Activated naive CD4-positive, alpha-beta T cell treated with anti-CD3 and anti-CD28 coated beads, Interleukin-2, amount 50 U/mL, for 72 hours (primary cell): Measurements from ENCODE around the gene SLC16A10. TPM values are rescaled to one million over a fixed set of nuclear protein-coding genes. Genes with fewer than 3 reads are reported as not detected.

ENCODE experiments used
- ATAC-seq, 2 donors: fragments of 150-1000 bp; cut with Tn5 transposase; 2 replicates each; pipeline ENCODE4 v1.10.0; 2021; ENCODE audit warnings: mild to moderate bottlenecking in 2 of 2, moderate library complexity in 2 of 2
- DNase-seq, 2 donors: peaks; one replicate each; pipeline ENCODE4 v3.0.0; 2021 to 2022; ENCODE audit warnings: low spot score in 2 of 2
- H3K27ac Mint-ChIP-seq, 2 donors: one replicate each; pipeline ENCODE4 v1.8.0; 2022; ENCODE audit warnings: mild to moderate bottlenecking in 2 of 2, mixed read lengths in 2 of 2
- H3K36me3 Mint-ChIP-seq, 2 donors: one replicate each; pipeline ENCODE4 v1.8.0; 2022; ENCODE audit warnings: mixed read lengths in 2 of 2
- H3K9me3 Mint-ChIP-seq, 2 donors: one replicate each; pipeline ENCODE4 v1.8.0; 2022; ENCODE audit warnings: mixed read lengths in 2 of 2
- total RNA-seq, 2 donors: library from RNA; stranded (reverse); gene quantifications; one replicate each; pipeline ENCODE4 v1.2.3, GENCODE V29; 2022

The SLC16A10 gene
- total RNA-seq, 2 donors from 2014 or later = 5.4 to 7.8 TPM

DNA sequence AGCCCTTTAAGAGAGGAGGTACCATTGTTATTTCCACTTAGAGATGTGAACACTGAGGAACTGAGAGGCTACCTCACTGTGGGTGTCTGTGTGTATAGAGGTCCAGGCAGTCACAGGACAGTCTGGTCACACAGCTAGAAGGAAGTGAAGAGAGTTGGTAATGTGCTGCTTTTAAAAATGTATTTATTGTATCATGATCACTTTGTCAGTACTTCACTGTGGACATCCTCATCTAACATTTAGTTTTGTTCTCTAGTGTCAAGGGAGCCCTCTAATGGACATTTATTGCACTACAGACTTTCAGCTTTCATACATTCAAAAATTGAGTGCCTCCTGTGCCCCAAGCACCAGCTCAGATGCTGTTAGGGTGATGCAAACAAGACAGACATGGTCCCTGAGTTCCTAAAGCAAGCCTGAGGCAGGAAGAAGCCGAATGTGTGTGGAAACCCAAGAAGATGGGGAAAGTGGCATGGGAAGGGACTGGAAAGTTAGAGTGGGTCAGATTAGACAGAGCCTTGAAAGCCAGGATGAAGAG is 123.0 kb downstream of the SLC16A10 start:
- H3K9me3 Mint-ChIP-seq = no peaks in the 10 kb centered on the region
- H3K36me3 Mint-ChIP-seq = no peaks in the 10 kb centered on the region
- ATAC-seq (peak; percentile 57 to 58), DNase-seq (peak in 1 of 2 donors; percentile 50)
- H3K27ac Mint-ChIP-seq = no peak overlapping the region

DNA sequence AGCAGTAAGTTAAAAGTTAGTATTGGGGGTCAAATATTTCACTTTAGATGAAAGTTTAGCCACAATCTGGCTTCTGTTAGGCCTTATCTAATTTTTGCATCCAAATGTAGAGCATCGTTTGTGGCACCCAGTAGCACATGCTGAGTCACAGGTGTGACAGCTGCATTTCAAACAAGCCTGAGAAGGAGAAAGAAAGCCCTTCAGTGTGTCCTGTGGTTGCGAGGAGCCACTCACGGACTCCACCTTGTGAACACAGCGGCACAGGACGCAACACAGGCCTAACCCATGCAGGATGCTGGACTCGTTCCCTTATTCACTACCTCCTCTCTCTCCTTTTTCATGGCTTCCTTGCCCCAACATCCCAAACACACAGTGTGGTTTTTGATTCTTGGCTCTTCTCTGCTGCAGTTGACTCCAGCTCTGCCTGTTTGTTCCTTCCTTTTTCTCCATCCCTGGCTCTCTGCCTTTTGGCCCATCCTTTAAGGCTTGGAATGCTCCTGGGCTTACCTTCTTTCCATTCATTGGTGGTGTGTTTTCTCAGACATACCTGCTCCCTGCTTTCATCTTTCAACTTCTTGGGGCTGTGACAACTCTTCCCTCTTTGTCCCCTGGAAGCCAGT is 124.2 kb downstream of the SLC16A10 start:
- ATAC-seq = no peak
- H3K36me3 Mint-ChIP-seq = no peaks in the 10 kb centered on the region
- H3K27ac Mint-ChIP-seq = no peak overlapping the region
- no peak for DNase-seq
- H3K9me3 Mint-ChIP-seq = no peaks in the 10 kb centered on the region

DNA sequence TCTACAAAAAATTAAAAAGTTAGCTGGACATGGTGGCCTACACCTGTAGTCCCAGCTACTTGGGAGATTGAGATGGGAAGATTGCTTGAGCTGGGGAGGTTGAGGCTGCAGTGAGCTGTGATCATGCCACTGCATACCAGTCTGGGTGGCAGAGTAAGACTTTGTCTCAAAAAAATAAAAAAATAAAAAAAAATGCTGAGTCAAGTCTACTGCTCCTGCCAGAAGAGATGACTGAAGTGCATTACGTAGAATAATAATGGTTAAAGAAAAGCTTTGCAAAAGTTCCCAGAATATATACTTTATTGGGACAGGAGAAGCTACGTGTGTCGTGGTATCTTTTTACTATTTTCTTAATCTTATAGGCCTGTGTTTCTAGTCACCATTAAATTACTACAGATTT is 125.3 kb downstream of the SLC16A10 start:
- Mint-ChIP-seq H3K36me3 (no peaks in the 10 kb centered on the region), H3K27ac (no peak overlapping the region), H3K9me3 (no peaks in the 10 kb centered on the region)
- DNase-seq (no peak), ATAC-seq (no peak)

DNA sequence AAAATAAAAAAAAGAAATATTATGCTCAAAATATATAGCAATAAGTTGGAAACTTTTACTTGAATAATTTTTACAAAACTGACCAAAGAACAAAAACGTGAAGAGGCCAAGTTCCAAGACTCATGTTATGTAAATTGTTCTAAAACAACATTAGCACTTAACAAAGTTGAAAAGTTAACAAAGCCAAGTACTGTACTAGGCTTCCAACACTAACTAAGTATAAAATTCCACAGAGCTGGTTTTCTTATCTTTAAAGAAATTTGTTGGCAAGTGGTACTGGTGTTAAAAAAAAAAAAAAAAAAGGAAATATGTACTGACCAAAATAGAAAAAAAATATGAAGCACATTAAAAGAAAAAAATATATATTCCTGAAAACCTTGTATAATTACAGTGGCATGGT is 127.8 kb downstream of the SLC16A10 start:
- H3K27ac Mint-ChIP-seq = no peak overlapping the region
- H3K9me3 Mint-ChIP-seq = no peaks in the 10 kb centered on the region
- ATAC-seq = no peak
- no peak for DNase-seq
- H3K36me3 Mint-ChIP-seq = no peaks in the 10 kb centered on the region

DNA sequence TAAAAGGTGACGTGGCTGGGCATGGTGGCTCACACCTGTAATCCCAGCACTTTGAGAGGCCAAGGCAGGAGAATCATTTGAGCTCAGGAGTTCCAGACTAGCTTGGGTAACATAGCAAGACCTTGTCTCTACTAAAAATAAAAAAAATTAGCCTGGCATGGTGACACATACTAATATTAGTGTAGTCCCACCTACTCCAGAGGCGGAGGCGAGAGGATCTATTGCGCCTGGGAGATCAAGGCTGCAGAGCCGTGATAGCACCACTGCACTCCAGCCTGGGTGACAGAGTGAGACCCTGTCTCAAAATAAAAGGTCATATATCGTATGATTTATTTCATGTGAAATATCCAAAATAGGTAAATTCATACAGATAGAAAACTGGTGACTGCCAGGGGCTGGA is 132.5 kb downstream of the SLC16A10 start:
- no peak for DNase-seq
- Mint-ChIP-seq H3K27ac (no peak overlapping the region), H3K9me3 (no peaks in the 10 kb centered on the region), H3K36me3 (no peaks in the 10 kb centered on the region)
- ATAC-seq = no peak

DNA sequence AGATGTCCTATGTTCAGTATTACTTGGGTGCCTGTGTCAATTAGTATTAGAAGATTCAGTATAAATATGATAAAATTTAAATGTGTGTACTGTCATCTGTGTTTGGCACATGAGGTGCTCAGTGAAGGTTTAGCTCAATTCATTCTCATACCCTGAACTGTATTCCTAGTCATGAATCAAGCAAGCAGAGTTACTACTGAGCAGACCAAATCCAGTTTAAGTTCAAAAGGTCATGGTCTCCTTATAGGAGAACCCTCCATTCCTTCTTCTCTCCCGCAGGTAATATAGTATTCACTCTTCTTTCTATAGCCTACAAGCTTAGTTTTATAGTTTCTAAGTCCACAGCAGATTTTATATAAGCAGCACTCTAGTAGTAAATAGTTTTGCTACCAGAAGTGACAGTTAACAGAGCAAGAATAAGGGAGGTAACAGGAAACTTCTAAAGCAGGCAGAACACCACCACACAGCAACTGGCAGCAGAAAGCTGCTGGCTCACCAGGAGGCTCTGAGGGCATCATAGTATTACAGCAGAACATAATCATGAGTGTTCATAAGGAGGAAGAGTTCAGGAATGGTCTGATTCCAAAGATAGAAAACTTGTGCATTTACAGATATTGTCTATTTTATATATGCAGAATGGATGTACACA is 133.2 kb downstream of the SLC16A10 start:
- no peak for ATAC-seq
- no peaks in the 10 kb centered on the region for H3K9me3 Mint-ChIP-seq
- H3K36me3 Mint-ChIP-seq = no peaks in the 10 kb centered on the region
- no peak overlapping the region for H3K27ac Mint-ChIP-seq
- no peak for DNase-seq

DNA sequence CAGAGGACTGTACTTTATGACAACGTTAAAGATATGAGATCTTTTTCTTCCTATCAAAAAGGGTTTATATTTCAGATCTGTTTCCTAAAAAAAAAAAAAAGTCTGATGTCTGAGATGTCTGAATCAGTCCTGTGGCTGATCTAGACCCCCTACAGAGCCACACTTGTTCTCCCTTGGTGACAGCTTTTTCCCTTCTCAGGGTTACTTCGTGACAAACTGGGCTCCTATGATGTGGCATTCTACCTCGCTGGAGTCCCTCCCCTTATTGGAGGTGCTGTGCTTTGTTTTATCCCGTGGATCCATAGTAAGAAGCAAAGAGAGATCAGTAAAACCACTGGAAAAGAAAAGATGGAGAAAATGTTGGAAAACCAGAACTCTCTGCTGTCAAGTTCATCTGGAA is 134.5 kb downstream of the SLC16A10 start:
- no peak overlapping the region for H3K27ac Mint-ChIP-seq
- DNase-seq = no peak
- H3K36me3 Mint-ChIP-seq = no peaks in the 10 kb centered on the region
- no peaks in the 10 kb centered on the region for H3K9me3 Mint-ChIP-seq
- ATAC-seq = no peak

DNA sequence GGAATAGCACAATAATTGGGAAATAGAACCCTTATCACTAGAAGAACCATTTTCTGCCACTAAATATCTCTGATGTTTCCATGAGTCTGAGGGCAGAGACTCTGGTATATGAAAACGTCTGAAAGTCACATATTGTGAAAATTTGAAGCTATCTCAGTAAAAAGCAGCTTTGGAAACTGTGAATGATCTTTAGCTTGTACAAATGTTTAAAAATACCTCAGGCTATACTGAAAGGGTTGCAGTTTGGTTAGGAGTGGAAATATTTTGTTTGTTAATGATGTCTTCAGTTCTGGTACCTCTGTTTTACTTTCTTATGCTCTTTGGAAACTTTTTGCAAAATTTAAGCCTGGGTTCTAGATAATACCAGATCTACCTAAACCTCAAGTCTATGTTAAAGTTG is 135.0 kb downstream of the SLC16A10 start:
- Mint-ChIP-seq H3K36me3 (no peaks in the 10 kb centered on the region), H3K27ac (no peak overlapping the region), H3K9me3 (no peaks in the 10 kb centered on the region)
- DNase-seq = no peak
- ATAC-seq = no peak

DNA sequence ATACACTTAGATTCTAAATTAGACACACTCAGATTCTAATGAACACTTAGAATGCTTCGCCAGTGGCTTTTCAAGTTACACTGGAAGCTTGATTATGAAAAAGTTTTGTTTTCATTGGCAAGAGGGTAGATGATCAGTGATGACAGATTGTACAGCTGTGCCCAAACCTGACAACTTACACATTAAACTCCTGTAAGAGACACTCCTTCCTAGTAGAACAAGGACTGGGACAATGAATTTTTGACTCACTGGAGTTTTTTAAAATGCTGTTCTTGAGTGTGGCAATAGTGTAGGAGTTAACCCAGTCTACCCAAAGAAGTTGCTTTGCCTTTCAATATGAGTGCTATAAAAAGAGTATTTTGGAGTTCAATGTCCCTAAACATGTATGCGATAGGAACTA is 140.8 kb downstream of the SLC16A10 start:
- H3K27ac Mint-ChIP-seq = no peak overlapping the region
- H3K36me3 Mint-ChIP-seq = no peaks in the 10 kb centered on the region
- ATAC-seq = no peak
- DNase-seq = no peak
- no peaks in the 10 kb centered on the region for H3K9me3 Mint-ChIP-seq

DNA sequence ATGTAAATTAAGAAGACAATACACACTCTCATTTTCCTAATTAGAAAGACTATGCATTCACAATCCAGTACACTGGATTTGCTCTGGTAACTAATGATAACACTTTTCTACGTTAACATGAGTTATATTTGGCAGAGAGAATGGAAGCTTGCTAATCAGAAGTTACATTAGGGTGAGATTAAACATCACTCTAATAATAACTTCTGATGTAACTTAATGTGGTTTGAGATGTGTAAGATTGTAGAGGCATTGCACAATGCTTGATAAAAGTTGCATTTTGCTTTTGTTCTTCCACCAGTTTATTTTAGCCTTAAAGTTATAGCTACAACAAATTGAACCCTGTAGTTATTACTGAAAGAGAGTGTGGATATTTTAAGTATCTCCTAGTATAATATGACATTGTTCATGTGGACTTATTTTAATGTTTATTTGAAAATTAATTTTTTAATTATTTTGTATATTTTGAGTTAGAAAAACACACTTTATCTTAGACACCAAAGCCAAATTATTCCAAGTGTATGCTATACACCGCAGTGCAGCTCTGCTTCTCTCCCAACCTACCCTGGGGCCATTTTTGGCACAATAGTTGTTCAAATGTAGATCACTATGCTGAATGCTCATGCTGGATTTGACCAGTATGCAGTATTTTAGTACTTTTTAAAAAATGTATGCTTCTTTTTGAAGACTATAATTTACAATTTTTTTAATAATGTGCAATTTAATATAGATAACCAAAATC is 143.2 kb downstream of the SLC16A10 start:
- DNase-seq = no peak
- ATAC-seq = no peak
- no peak overlapping the region for H3K27ac Mint-ChIP-seq
- H3K36me3 Mint-ChIP-seq = peaks cover 0 to 12% of the 10 kb centered on the region in 2 donors
- peaks cover 14 to 16% of the 10 kb centered on the region in 2 donors for H3K9me3 Mint-ChIP-seq

DNA sequence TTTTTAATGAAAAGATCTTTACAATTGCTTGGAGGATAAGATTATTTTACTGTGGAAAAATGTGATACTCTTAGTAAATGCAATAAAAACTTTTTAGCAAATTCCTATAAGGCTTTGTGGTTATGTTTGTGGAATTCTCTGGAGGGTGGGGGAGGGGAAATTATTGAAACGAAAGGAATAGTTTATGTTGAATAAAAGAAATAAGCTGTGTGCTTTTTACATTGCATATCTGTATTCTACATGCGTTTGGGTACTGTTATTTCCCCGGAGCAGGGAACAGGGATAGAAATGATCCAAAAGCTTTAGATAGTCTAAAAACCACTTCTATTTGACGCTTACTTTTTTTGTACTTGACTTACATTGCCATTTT is 143.8 kb downstream of the SLC16A10 start:
- DNase-seq = no peak
- H3K36me3 Mint-ChIP-seq = peaks cover 0 to 12% of the 10 kb centered on the region in 2 donors
- peaks cover 14 to 16% of the 10 kb centered on the region in 2 donors for H3K9me3 Mint-ChIP-seq
- ATAC-seq = no peak
- no peak overlapping the region for H3K27ac Mint-ChIP-seq

DNA sequence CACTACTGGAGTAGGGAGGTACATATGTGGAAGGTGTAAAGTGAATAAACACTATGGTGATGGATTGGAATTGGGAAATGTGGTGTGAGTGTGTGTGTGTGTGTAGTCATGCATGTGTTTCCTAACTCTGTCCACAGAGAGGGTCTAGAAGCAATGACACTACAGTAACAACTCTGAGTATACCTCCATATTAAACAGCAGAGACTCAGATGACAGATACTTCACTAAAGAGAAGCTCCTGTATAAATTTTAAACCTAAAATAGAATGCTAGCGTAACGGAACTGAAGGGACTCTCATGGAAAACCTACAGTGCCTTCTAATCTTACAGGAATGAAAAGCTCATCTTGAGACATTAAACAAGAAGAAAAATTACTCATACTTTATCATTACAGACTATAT is 150.5 kb downstream of the SLC16A10 start:
- ATAC-seq (no peak), DNase-seq (no peak)
- Mint-ChIP-seq H3K27ac (no peak overlapping the region), H3K36me3 (peaks cover 0 to 12% of the 10 kb centered on the region in 2 donors), H3K9me3 (peaks cover 14 to 16% of the 10 kb centered on the region in 2 donors)

DNA sequence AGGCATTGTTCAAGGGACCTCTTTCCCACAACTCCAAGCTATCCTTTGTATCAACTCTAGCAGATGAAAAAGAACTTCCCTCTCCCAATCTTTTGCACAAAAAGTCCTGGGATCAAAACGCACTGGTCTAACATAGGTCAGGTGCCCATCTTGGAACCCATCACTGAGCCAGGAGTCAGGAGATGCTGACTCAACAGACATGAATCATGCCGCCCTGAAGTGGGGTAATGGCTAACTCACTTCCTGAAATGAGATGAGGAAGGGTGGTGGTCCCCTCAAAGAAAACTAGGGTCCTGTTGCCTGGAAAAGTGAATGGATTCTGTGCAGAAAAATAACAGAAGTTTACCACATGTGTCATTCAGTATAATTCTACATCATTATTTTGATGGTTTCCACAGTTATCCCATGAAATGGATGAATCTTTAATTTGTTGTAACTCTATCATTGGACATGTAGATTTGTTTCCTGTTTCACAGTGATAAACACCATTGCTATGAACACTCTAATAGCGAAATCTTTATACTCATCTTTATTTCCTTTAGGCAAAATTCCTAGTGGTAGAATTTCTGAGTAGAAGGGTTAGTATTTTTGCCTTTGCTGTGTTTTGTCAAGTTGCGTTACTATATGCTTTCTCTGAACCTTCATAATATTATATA is 151.3 kb downstream of the SLC16A10 start:
- Mint-ChIP-seq H3K27ac (no peak overlapping the region), H3K36me3 (peaks cover 0 to 9% of the 10 kb centered on the region in 2 donors), H3K9me3 (peaks cover 10 to 13% of the 10 kb centered on the region in 2 donors)
- ATAC-seq (no peak), DNase-seq (no peak)

DNA sequence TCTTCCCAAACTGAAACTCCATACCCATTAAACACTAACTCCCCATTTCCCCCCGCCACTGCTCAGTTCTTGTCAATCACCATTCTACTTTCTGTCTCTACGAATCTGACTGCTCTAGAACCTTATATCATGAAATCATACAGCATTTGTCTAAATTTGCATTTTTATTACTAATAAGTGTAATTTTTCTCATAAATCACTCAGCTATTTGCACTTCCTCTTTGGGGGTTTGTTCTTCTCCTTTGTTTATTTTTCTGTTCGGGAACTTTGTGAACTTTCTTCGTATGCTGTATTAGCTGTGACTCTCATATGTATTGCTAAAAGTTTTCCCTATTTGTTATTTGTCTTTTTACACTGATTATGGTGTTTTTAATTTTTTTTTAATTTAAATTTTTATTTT is 152.2 kb downstream of the SLC16A10 start:
- Mint-ChIP-seq H3K27ac (no peak overlapping the region), H3K9me3 (peaks cover 4 to 5% of the 10 kb centered on the region in 2 donors)

DNA sequence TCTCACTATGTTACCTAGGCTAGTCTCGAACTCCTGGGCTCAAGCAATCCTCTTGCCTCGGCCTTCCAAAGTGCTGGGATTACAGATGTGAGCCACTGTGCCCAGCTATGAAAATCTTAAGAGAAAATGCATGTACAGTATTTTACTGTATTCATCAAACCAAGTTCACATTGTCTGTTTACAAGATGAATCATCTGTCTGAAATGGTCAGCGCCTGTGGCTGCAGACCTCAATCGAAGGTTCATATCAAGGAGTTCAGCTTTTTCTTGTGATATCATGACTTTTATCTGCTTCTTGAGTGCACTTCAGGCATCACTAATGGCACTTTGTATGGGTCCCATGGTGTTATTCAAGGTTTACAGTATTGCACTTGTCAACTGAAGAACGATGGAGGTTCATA is 155.1 kb downstream of the SLC16A10 start:
- Mint-ChIP-seq H3K27ac (peak overlapping the region in 1 of 2 donors; percentile 56), H3K36me3 (no peaks in the 10 kb centered on the region)

More for the DNA sequence above, 152.2 kb downstream of the SLC16A10 start:
- no peaks in the 10 kb centered on the region for H3K36me3 Mint-ChIP-seq
- DNase-seq = no peak
- ATAC-seq = no peak

DNA sequence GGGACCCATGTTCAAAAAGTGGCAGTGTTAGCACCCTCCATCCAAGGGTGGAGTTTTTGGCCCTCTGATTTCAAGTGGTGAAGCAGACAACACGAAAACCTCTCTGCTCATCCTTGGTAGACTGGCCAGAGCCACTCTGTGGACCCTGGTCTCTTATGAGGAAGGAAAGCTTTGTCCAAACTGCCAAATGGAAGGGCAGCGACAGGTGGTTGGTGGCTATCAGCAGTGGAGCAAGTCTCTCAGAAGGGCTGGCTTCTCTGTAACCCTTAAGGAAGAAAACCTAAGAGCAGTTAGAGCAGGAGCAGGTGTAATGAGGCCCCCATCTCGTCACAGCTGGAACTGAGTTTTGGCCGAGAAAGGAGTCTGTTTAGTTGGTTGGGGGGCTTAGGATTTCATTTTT is 155.8 kb downstream of the SLC16A10 start:
- Mint-ChIP-seq H3K9me3 (no peaks in the 10 kb centered on the region), H3K27ac (no peak overlapping the region), H3K36me3 (no peaks in the 10 kb centered on the region)
- ATAC-seq = no peak
- DNase-seq = no peak

More for the DNA sequence above, 155.1 kb downstream of the SLC16A10 start:
- no peaks in the 10 kb centered on the region for H3K9me3 Mint-ChIP-seq
- DNase-seq (no peak), ATAC-seq (no peak)

DNA sequence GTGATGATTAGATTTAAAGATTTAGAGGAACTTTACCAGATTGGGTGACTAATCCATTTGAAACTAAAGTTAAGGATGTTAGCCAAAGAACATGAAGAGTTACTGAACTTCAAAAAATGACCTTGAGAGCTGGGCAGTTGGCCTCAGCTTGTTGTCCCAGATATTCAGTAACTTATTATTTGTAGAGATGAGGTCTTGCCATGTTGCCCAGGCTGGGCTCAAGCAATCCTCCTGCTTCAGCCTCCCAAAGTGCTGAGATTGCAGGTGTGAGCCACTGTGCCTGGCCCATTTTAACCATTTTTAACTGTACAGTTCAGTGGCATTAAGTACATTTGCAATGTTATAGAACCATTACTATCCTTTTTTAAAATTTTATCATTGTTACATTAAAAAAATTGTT is 161.5 kb downstream of the SLC16A10 start:
- H3K27ac Mint-ChIP-seq = no peak overlapping the region
- H3K9me3 Mint-ChIP-seq = no peaks in the 10 kb centered on the region
- ATAC-seq = no peak
- no peaks in the 10 kb centered on the region for H3K36me3 Mint-ChIP-seq
- DNase-seq = no peak
